HG03558 (cell line): Measurements from ENCODE around the gene GRIN2C.

ENCODE experiments used
- ATAC-seq: cut with Tn5 transposase; IDR thresholded peaks from one replicate; pipeline ENCODE4 v1.9.1; 2021; ENCODE audit warnings: moderate number of reproducible peaks; ENCODE audit not compliant: unreplicated experiment; ENCODE audit errors: extremely low read depth

Gene GRIN2C

GRCh38 chr17:74825952-74826719 lies 33.5 kb downstream of the GRIN2C start:
- ATAC-seq: no peak

- ATAC-seq: no peak
These were observed 34.6 kb downstream of the GRIN2C start for GRCh38 chr17:74824961-74825627.

- ATAC-seq: no peak
These were observed 36.7 kb downstream of the GRIN2C start for GRCh38 chr17:74822939-74823367.

GRCh38 chr17:74822335-74822938 lies 37.2 kb downstream of the GRIN2C start:
- ATAC-seq: no peak

- ATAC-seq: no peak
These were observed 37.9 kb downstream of the GRIN2C start for GRCh38 chr17:74821655-74822334.

GRCh38 chr17:74819801-74820436 lies 39.8 kb downstream of the GRIN2C start:
- ATAC-seq: no peak

- ATAC-seq: no peak
These were observed 41.3 kb downstream of the GRIN2C start for GRCh38 chr17:74818291-74818938.

GRCh38 chr17:74816905-74817620 lies 42.6 kb downstream of the GRIN2C start:
- ATAC-seq: no peak

- ATAC-seq: no peak
These were observed 43.9 kb downstream of the GRIN2C start for GRCh38 chr17:74815550-74816370.

- ATAC-seq: no peak
These were observed 44.6 kb downstream of the GRIN2C start for GRCh38 chr17:74815067-74815466.

GRCh38 chr17:74814453-74814852 lies 45.2 kb downstream of the GRIN2C start:
- no peak for ATAC-seq

- ATAC-seq: no peak
These were observed 47.3 kb downstream of the GRIN2C start for GRCh38 chr17:74812109-74813009.

GRCh38 chr17:74810699-74811485 lies 48.8 kb downstream of the GRIN2C start:
- ATAC-seq: no peak

GRCh38 chr17:74808714-74809430 lies 50.8 kb downstream of the GRIN2C start:
- no peak for ATAC-seq

GRCh38 chr17:74807925-74808324 lies 51.8 kb downstream of the GRIN2C start:
- no peak for ATAC-seq

GRCh38 chr17:74807441-74807840 lies 52.2 kb downstream of the GRIN2C start:
- no peak for ATAC-seq
